Right kidney (tissue), 1 donor: Measurements from ENCODE around the gene SLC9A1.

Source experiments
- DNase-seq: peaks from one replicate; pipeline ENCODE4 v3.0.0-alpha.2; 2016

Gene SLC9A1

GRCh38 chr1:27070390-27071048, 84.4 kb downstream of the SLC9A1 start:
- DNase-seq, result no peak

GRCh38 chr1:27068922-27069321, 86.0 kb downstream of the SLC9A1 start:
- no peak for DNase-seq

- no peak for DNase-seq
Measured at GRCh38 chr1:27065999-27066630, 88.8 kb downstream of the SLC9A1 start.

DNA sequence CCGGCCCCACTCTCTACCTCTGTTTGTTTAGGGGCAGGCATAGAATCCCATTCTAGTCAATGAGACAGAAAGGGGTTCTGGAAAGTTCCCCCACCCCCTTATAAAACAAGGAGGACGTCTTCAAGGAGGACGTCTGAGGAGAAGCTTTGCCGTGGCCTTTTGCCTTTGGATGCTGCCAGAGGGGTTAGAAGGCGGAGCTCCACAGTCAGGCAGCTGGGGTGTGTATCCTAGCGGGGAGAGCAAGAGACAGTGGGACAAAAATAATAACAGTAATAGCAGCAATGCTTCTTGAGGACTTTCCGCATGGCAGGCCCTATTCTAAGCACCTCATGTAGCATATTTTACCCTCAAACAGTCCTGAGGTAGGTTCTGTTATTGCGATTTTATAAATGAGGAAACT, 94.0 kb downstream of the SLC9A1 start:
- no peak for DNase-seq

GRCh38 chr1:27058966-27059669, 95.8 kb downstream of the SLC9A1 start:
- peak; percentile 71 for DNase-seq

DNA sequence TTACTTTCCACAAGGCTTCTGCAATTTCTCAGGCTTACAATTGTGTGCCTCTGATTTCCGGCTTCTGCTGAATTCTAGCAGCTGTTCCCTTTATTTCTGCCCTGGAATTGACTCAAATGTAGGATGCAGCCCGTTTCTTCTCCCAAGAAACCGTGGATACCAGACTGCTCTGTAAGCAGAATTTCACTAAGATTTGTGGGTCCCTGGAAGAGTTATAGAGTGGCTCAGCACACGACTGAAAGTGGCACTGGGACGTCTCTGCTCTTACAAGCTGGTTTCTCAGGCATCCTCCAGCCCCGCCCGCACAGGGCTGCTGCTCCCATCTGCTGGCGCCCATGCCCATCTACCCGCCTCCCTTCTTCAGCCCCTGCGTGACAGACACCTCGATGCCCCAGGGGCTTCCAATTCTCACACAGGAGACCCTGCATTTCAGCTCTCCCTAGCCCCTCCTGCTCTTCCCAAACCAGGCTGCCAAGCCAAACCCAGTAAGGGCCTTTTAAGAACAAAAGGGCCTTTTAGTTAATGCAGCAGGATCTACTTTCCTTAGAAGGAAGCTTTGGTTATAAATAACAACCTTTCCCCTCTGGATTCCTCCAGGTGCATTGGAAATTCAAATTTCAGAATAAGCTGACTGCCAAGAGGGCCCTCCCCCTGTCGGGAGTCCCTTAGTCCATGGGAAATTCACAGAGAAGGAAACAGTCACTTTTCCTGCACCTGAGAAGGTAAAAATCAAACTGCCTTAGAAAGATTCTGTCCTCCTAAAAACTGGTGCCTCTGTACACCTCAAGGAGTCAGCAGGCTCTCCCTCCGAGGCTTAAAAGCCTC, 96.9 kb downstream of the SLC9A1 start:
- peak; percentile 60 for DNase-seq

- peak; percentile 48 for DNase-seq
Measured at GRCh38 chr1:27057389-27057788, 97.5 kb downstream of the SLC9A1 start.

DNA sequence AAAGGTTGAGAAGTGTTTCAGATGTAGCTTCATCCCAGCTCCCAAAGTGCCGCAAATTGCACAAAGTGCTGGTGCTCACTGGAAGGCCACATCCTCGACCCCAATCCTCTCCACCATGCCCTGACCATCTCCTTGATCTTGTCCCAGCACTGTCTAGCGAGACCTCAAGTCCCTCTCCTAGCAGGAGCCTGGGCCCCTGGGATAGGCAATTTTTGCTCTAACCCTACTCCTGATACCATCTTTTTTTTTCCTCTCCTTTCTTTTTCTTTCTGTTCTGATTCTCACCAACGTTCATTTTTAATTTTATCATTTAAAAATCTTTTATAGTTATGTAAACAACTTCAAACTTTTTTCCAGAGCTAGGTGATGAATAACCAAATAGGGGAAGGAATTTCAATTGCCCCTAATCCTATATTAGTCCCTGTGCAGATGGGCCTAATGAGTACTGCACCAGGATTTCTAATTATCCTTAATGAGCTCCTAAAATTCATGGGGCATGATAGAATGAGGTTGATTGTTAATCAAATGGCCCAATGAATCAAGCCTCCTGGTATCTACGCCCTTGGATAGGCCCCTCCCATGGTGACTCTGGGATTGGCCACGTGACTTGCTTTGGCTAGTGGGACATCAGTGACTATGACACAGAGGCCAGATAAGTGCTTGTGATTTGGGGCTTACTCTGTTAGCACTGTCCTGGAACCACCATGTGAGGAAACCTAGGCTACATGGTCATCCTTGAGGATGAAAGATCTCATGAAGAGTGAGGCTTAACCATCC, 100.8 kb downstream of the SLC9A1 start:
- no peak for DNase-seq

- DNase-seq, result no peak
Measured at GRCh38 chr1:27052527-27052926, 102.4 kb downstream of the SLC9A1 start.

DNA sequence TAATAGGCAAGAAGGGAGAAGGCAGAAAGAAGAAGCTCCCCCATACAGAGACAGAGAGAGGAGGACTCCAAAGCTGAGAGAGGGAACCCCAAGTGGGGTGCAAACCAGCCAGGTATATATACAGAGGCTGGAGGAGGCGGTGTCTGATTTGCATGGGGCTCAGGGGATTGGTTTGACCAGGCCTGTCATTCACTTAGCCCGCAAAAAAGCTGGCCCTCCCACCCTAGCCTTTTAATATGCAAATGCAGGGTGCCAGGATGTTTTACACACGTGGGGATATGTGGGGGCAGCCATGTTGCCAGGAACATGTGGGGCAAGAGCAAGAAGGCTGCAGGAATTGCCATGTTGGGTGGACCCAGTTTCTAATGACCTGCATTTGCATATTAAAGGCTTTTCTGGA, 105.3 kb downstream of the SLC9A1 start:
- no peak for DNase-seq

GRCh38 chr1:27049100-27049499, 105.8 kb downstream of the SLC9A1 start:
- DNase-seq, result no peak
